K562 (cell line): Measurements from ENCODE around the gene YBX2. TPM values are rescaled to one million over a fixed set of nuclear protein-coding genes. Genes with fewer than 3 reads are reported as not detected.

ENCODE experiments used
- ATAC-seq: fragments of 200-7000 bp; cut with Tn5 transposase; 3 replicates; pipeline ENCODE4 v1.9.1; 2020; ENCODE audit warnings: moderate library complexity
- BruUV-seq: library from RNA; stranded (reverse); fragments of 400-500 nt; replicated peaks from 2 replicates; lab custom pipeline; 2021; lab: Mats Ljungman, UMichigan
- CTCF ChIA-PET: fragments of 300-600 bp; formaldehyde crosslinking; extraction: SDS; loops from one replicate; lab custom pipeline; 2021; ENCODE audit warnings: low intra/inter-chr PET ratio; lab: Yijun Ruan, JAX
- POLR2A ChIA-PET: fragments of 300-600, 350-650 bp; sonication (Branson Sonifier 250); formaldehyde crosslinking; extraction: SDS; loops from one replicate; lab custom pipeline; 2021; ENCODE audit warnings: antibody characterized with exemption, inconsistent platforms; lab: Yijun Ruan, JAX
- DNase-seq, 4 experiments: peaks; one replicate each; pipeline versions ENCODE4 v3.0.0 to v3.0.0-alpha.2; 2011 to 2018; ENCODE audit warnings: low spot score in 3 of 4, mixed read lengths in 3 of 4; ENCODE audit errors: extremely low read depth in 1 of 4
- FAIRE-seq: peaks from 2 replicates; lab custom pipeline; 2011; peaks lifted over from hg19 to GRCh38; lab: Jason Lieb, UNC
- H2AFZ ChIP-seq: 2 replicates; pipeline ENCODE4 v1.6.0; 2011; ENCODE audit warnings: low read depth, low read length, control low read depth, inconsistent platforms
- H3K27ac ChIP-seq: fragments of 200-600 bp; 3 replicates; pipeline ENCODE4 v1.8.0; 2011; ENCODE audit warnings: low read depth, mild to moderate bottlenecking, control low read depth, inconsistent platforms, low read length, moderate library complexity, mixed read lengths; ENCODE audit errors: extremely low read depth
- H3K27me3 ChIP-seq, 2 experiments: fragments of 300-600 bp in 1 of 2; 2 replicates in 1 of 2; 3 replicates in 1 of 2; pipeline versions ENCODE4 v1.6.0 to v1.8.0; 2011; ENCODE audit warnings: inconsistent platforms in 2 of 2, low read length in 2 of 2, mild to moderate bottlenecking in 1 of 2, mixed read lengths in 1 of 2, moderate library complexity in 1 of 2; ENCODE audit not compliant: control insufficient read depth in 2 of 2, insufficient read depth in 2 of 2
- H3K36me3 ChIP-seq: fragments of 300-600 bp; 3 replicates; pipeline ENCODE4 v1.8.0; 2011; ENCODE audit warnings: mild to moderate bottlenecking, low read length, inconsistent platforms; ENCODE audit not compliant: control insufficient read depth, insufficient read depth
- H3K4me1 ChIP-seq, 2 experiments: fragments of 200-600 bp in 1 of 2; replicated peaks in 1 of 2; 2 replicates in 1 of 2; 3 replicates in 1 of 2; pipeline versions ENCODE4 v1.5.1 to v1.8.0; 2011; ENCODE audit warnings: inconsistent platforms in 2 of 2, low read length in 2 of 2, mild to moderate bottlenecking in 1 of 2, mixed read lengths in 1 of 2, moderate library complexity in 1 of 2; ENCODE audit not compliant: control insufficient read depth in 2 of 2, insufficient read depth in 2 of 2
- H3K4me2 ChIP-seq: 2 replicates; pipeline ENCODE4 v1.6.1; 2011; ENCODE audit warnings: low read length, control low read depth, inconsistent platforms, mixed read lengths; ENCODE audit not compliant: insufficient read depth
- H3K4me3 ChIP-seq: fragments of 200-600 bp; sonication (generic), shearing (Covaris generic); 2 replicates; pipeline ENCODE4 v1.5.1; 2016; ENCODE audit warnings: control low read depth, inconsistent platforms
- H3K79me2 ChIP-seq: fragments of 200-600 bp; 3 replicates; pipeline ENCODE4 v1.8.0; 2011; ENCODE audit warnings: low read length, inconsistent platforms; ENCODE audit not compliant: control insufficient read depth, insufficient read depth
- H3K9ac ChIP-seq, 2 experiments: 2 replicates each; pipeline versions ENCODE4 v1.6.0 to v1.6.1; 2011; ENCODE audit warnings: low read depth in 2 of 2, low read length in 2 of 2, control low read depth in 1 of 2, inconsistent platforms in 1 of 2, mild to moderate bottlenecking in 1 of 2, mixed read lengths in 1 of 2; ENCODE audit not compliant: insufficient read depth in 1 of 2
- H3K9me1 ChIP-seq: one replicate; pipeline ENCODE4 v1.6.0; 2011; ENCODE audit warnings: inconsistent platforms, mild to moderate bottlenecking, low read length, moderate library complexity; ENCODE audit not compliant: control insufficient read depth, insufficient read depth
- H3K9me3 ChIP-seq: replicated peaks from 2 replicates; pipeline ENCODE4 v1.5.1; 2011; ENCODE audit warnings: low read depth, low read length, inconsistent platforms; ENCODE audit not compliant: control insufficient read depth, insufficient read depth
- H4K20me1 ChIP-seq: replicated peaks from 2 replicates; pipeline ENCODE4 v1.6.1; 2011; ENCODE audit warnings: low read length, inconsistent platforms, mixed read lengths; ENCODE audit not compliant: control insufficient read depth, insufficient read depth
- POLR2G ChIP-seq: fragments of 200-400 bp; formaldehyde crosslinking; IDR thresholded peaks from 2 replicates; pipeline ENCODE4 v1.6.1; 2017; ENCODE audit warnings: low read depth, mild to moderate bottlenecking, antibody characterized with exemption, low read length, moderate library complexity
- RBFOX2 ChIP-seq: fragments of 200-400 bp; formaldehyde crosslinking; IDR thresholded peaks from 2 replicates; pipeline ENCODE4 v1.6.1; 2017; ENCODE audit warnings: low read depth, mild to moderate bottlenecking, low read length, moderate library complexity
- ZBTB33 ChIP-seq: sonication (generic); formaldehyde crosslinking; IDR thresholded peaks from 2 replicates; pipeline ENCODE4 v1.8.1; 2023; ENCODE audit warnings: mild to moderate bottlenecking, missing genetic modification reagents
- ZNF232 ChIP-seq: sonication (generic); formaldehyde crosslinking; IDR thresholded peaks from 2 replicates; pipeline ENCODE4 v1.8.0; 2022; ENCODE audit warnings: mild to moderate bottlenecking, missing genetic modification reagents
- WGBS: fragments of 100-300 bp; shearing (Covaris generic); methylation state at CpG from one replicate; pipeline ENCODE4 v1.1.6; 2016; ENCODE audit warnings: low coverage, mixed read lengths; ENCODE audit not compliant: insufficient coverage; ENCODE audit errors: missing lambda C conversion rate; 5-methylcytosine and 5-hydroxymethylcytosine counted together
- in situ Hi-C: fragments of 300-500 bp; cut with MboI; formaldehyde crosslinking; loops from 4 replicates; pipeline ENCODE4 v1.15.0; 2018; ENCODE audit warnings: inconsistent platforms, mixed read lengths
- intact Hi-C: fragments of 100-400 bp; cut with micrococcal nuclease; formaldehyde crosslinking; loops from 2 replicates; pipeline ENCODE4 v1.14.2; 2022
- polyA plus RNA-seq, 8 experiments: library from polyadenylated mRNA; depleted of rRNA in 4 of 8; stranded (reverse) in 5 of 8; unstranded in 3 of 8; fragments of >200 nt; fragmentation: Nextera tagmentation in 2 of 8; fragmentation: Illumina TruSeq in 1 of 8; extraction: Ambion mirVana in 2 of 8; extraction: Trizol in 1 of 8; gene quantifications; 2 replicates each; pipeline versions ENCODE4 v1.2.1 to v1.2.3, GENCODE V29; 2011 to 2014; ENCODE audit warnings: inconsistent platforms in 1 of 8, missing spikeins in 1 of 8
- total RNA-seq, 7 experiments: library from RNA; depleted of rRNA in 6 of 7; stranded (reverse); fragments of >200 nt in 6 of 7; fragmentation: Illumina TruSeq in 2 of 7; extraction: Trizol in 2 of 7; gene quantifications; 2 replicates each; pipeline versions ENCODE4 v1.2.1 to v1.2.3, GENCODE V29; 2011 to 2021; ENCODE audit warnings: low replicate concordance in 1 of 7

Gene YBX2
- total and polyA plus RNA-seq, 9 of the 15 experiments (the other 6 are each of a cell fraction or from before 2014, with no cell fraction given), result 0.03 to 0.59 (median 0.27) TPM; not detected in 6

GRCh38 chr17:7261379-7262191 is 32.9 kb downstream of the YBX2 start:
- H3K27ac ChIP-seq, result no peak overlapping the region
- H3K27me3 ChIP-seq, result no peaks in the 10 kb centered on the region
- H3K9me1 ChIP-seq, result no peaks in the 10 kb centered on the region
- H3K4me3 ChIP-seq, result no peak overlapping the region
- no peak for FAIRE-seq
- POLR2A ChIA-PET, result no interaction called here
- CTCF ChIA-PET, result no interaction called here
- intact Hi-C loops (no loop called here), in situ Hi-C loops (no loop called here)
- H2AFZ ChIP-seq, result no peak overlapping the region
- no peak for ATAC-seq
- H3K9me3 ChIP-seq, result no peaks in the 10 kb centered on the region
- no peaks in the 10 kb centered on the region for H4K20me1 ChIP-seq
- peak; percentile 35; the same call in 1 of the 2 replicates for TF ChIP-seq RBFOX2
- peak; percentile 83 for TF ChIP-seq ZBTB33 (CRISPR knock-in tag)
- TF ChIP-seq POLR2G, result peak; percentile 71
- TF ChIP-seq ZNF232 (CRISPR knock-in tag), result no peak
- BruUV-seq, result no TSS peak
- peaks cover 36% of the 10 kb centered on the region; the same call in 2 of the 3 replicates for H3K36me3 ChIP-seq
- WGBS, result 88% methylated on average over 16 of the region's 71 CpGs
- DNase-seq, result peak in 1 of 4 experiments; percentile 21
- peaks cover 10 to 35% of the 10 kb centered on the region in 2 experiments; a peak in 4 of 5 replicates for H3K4me1 ChIP-seq
- H3K4me2 ChIP-seq, result no peak overlapping the region
- no peaks in the 10 kb centered on the region for H3K79me2 ChIP-seq
- no peak overlapping the region for H3K9ac ChIP-seq
